Fibroblast of lung (primary cell): ENCODE data around the gene NCOA7.

ENCODE experiments used
- EZH2 ChIP-seq: IDR thresholded peaks from 2 replicates; pipeline ENCODE4 v1.5.1; 2012; ENCODE audit warnings: low read length, control low read depth, mild to moderate bottlenecking; ENCODE audit errors: missing control alignments
- TF ChIP-seq, protein P1 (sequence below), 2 donors: IDR thresholded peaks in 1 of 2; conservative IDR thresholded peaks in 1 of 2; 1 replicate in 1 of 2; 2 replicates in 1 of 2; pipeline ENCODE4 v1.5.1; 2011 to 2012; ENCODE audit warnings: low read length in 2 of 2, control low read depth in 1 of 2, inconsistent platforms in 1 of 2, low read depth in 1 of 2, mild to moderate bottlenecking in 1 of 2

DNA sequence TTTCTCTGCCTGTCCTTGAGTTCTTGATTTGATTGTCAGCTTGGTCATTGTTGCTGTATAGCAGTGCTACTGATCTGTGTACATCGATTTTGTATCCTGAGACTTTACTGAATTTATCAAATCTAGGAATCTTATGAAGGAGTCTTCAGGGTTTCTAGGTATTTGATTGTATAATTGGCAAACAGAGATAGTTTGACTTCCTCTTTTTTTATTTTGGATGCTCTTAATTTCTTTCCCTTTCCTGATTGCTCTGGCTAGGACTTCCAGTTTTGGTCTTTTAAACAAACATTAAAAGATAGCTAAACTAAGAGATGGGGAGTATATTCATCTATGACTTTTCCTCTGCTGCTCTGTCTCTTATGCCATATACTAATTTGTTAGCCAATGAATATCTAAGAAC lies 62.4 kb downstream of the NCOA7 start:
- TF ChIP-seq, protein P1, sequence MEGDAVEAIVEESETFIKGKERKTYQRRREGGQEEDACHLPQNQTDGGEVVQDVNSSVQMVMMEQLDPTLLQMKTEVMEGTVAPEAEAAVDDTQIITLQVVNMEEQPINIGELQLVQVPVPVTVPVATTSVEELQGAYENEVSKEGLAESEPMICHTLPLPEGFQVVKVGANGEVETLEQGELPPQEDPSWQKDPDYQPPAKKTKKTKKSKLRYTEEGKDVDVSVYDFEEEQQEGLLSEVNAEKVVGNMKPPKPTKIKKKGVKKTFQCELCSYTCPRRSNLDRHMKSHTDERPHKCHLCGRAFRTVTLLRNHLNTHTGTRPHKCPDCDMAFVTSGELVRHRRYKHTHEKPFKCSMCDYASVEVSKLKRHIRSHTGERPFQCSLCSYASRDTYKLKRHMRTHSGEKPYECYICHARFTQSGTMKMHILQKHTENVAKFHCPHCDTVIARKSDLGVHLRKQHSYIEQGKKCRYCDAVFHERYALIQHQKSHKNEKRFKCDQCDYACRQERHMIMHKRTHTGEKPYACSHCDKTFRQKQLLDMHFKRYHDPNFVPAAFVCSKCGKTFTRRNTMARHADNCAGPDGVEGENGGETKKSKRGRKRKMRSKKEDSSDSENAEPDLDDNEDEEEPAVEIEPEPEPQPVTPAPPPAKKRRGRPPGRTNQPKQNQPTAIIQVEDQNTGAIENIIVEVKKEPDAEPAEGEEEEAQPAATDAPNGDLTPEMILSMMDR (conservative IDR thresholded peaks at IDR 0.05 in 1 of 2, IDR thresholded peaks at IDR 0.05 in 1 of 2; ENCODE audit: low read depth in 1 of 2, low read length in 2 of 2): no peak
- TF ChIP-seq EZH2: no peak
